Esophagus muscularis mucosa (tissue), 4 donors: Measurements from ENCODE around the gene HSPA1L. TPM values are rescaled to one million over a fixed set of nuclear protein-coding genes. Genes with fewer than 3 reads are reported as not detected.
"Not testable (repeated sequence)": the region's sequence is repeated elsewhere in the genome, so short reads cannot be mapped to it uniquely, and the experiment has no call there.

ENCODE experiments used
- DNase-seq: peaks from one replicate; pipeline ENCODE4 v3.0.0-alpha.2; 2017; ENCODE audit errors: extremely low spot score
- H3K27ac ChIP-seq, 4 donors: fragments of 200-600 bp; sonication (generic); replicated peaks in 1 of 4; 1 replicate in 3 of 4; 2 replicates in 1 of 4; pipeline ENCODE4 v1.5.1; 2016 to 2019; ENCODE audit warnings: mild to moderate bottlenecking in 1 of 4
- H3K27me3 ChIP-seq, 4 donors: fragments of 200-600 bp; sonication (generic); one replicate each; pipeline versions ENCODE4 v1.5.1 to v1.6.0; 2016 to 2019
- H3K36me3 ChIP-seq, 4 donors: fragments of 200-600 bp; sonication (generic); one replicate each; pipeline ENCODE4 v1.5.1; 2016 to 2019
- H3K4me1 ChIP-seq, 4 donors: fragments of 200-600 bp; sonication (generic); one replicate each; pipeline ENCODE4 v1.5.1; 2016 to 2019
- H3K4me3 ChIP-seq, 4 donors: fragments of 200-600 bp; sonication (generic); 1 replicate in 2 of 4; 2 replicates in 2 of 4; pipeline ENCODE4 v1.5.1; 2016 to 2019; ENCODE audit warnings: mild to moderate bottlenecking in 4 of 4, moderate library complexity in 1 of 4
- H3K9me3 ChIP-seq, 4 donors: fragments of 200-600 bp; sonication (generic); 1 replicate in 3 of 4; 2 replicates in 1 of 4; pipeline ENCODE4 v1.5.1; 2016 to 2019
- CTCF ChIP-seq, 3 experiments: fragments of 200-600 bp in 2 of 3; fragments of 450-650 bp in 1 of 3; sonication (generic) in 2 of 3; IDR thresholded peaks; one replicate each; pipeline ENCODE4 v1.5.1; 2017 to 2019; ENCODE audit warnings: antibody characterized with exemption in 3 of 3, mild to moderate bottlenecking in 2 of 3, moderate library complexity in 1 of 3
- EP300 ChIP-seq: sonication (generic); formaldehyde crosslinking; IDR thresholded peaks from one replicate; pipeline ENCODE4 v1.6.1; 2017; ENCODE audit warnings: antibody characterized with exemption
- POLR2A ChIP-seq: fragments of 450-650 bp; IDR thresholded peaks from one replicate; pipeline ENCODE4 v1.6.1; 2017; ENCODE audit warnings: antibody characterized with exemption, moderate library complexity, mild to moderate bottlenecking, low read depth
- POLR2AphosphoS5 ChIP-seq, 2 donors: sonication (generic); formaldehyde crosslinking; IDR thresholded peaks; one replicate each; pipeline ENCODE4 v1.6.1; 2017; ENCODE audit warnings: antibody characterized with exemption in 2 of 2
- WGBS: methylation state at CpG from one replicate; pipeline ENCODE4 v1.1.5; 2018; 5-methylcytosine and 5-hydroxymethylcytosine counted together
- intact Hi-C: fragments of 100-400 bp; cut with DNase I; formaldehyde crosslinking; loops from one replicate; pipeline ENCODE4 v1.15.1; 2023
- total RNA-seq, 4 donors: library from RNA; depleted of rRNA; stranded (reverse); fragments of >200 nt; gene quantifications; one replicate each; pipeline versions ENCODE4 v1.1.0 to v1.2.1, GENCODE V29; 2016

The HSPA1L gene
- total RNA-seq, 4 donors from 2014 or later = 1.2 to 3.7 (median 2.6) TPM

- no peak overlapping the region for H3K4me3 ChIP-seq
- H3K9me3 ChIP-seq = no peaks in the 10 kb centered on the region
- intact Hi-C loops = no loop called here
- no peaks in the 10 kb centered on the region for H3K27me3 ChIP-seq
- TF ChIP-seq CTCF (IDR thresholded peaks at IDR 0.05) = no peak
- no peak for TF ChIP-seq EP300
- TF ChIP-seq POLR2AphosphoS5 (IDR thresholded peaks at IDR 0.05) = no peak
- TF ChIP-seq POLR2A = no peak
- DNase-seq = no peak
- peaks cover 0 to 6% (median 0%) of the 10 kb centered on the region in 4 donors for H3K36me3 ChIP-seq
- H3K4me1 ChIP-seq = no peaks in the 10 kb centered on the region
- no peak overlapping the region for H3K27ac ChIP-seq
- WGBS = 90% methylated on average over 2 of the region's 2 CpGs
Observed at GRCh38 chr6:31847276-31847978, 32.3 kb upstream of the HSPA1L start.

- Histone ChIP-seq H3K27me3 (no peaks in the 10 kb centered on the region), H3K4me3 (no peak overlapping the region), H3K27ac (no peak overlapping the region), H3K4me1 (no peaks in the 10 kb centered on the region), H3K9me3 (no peaks in the 10 kb centered on the region), H3K36me3 (peaks cover 12 to 34% (median 16%) of the 10 kb centered on the region in 4 donors)
- TF ChIP-seq CTCF (IDR thresholded peaks at IDR 0.05) = no peak
- TF ChIP-seq POLR2AphosphoS5 (IDR thresholded peaks at IDR 0.05) = no peak
- TF ChIP-seq POLR2A = no peak
- TF ChIP-seq EP300 = no peak
- 87% methylated on average over 3 of the region's 3 CpGs for WGBS
- intact Hi-C loops = no loop called here
- DNase-seq = no peak
Observed at GRCh38 chr6:31844507-31844906, 29.4 kb upstream of the HSPA1L start.

GRCh38 chr6:31842053-31842452 is 27.0 kb upstream of the HSPA1L start:
- 93% methylated on average over 9 of the region's 9 CpGs for WGBS
- H3K36me3 ChIP-seq = peaks cover 36 to 58% (median 40%) of the 10 kb centered on the region in 4 donors

GRCh38 chr6:31839779-31840126 is 24.7 kb upstream of the HSPA1L start:
- DNase-seq, intact Hi-C loops, H3K27ac ChIP-seq, H3K27me3 ChIP-seq, H3K4me3 ChIP-seq, H3K9me3 ChIP-seq: not testable (repeated sequence)
- peaks cover 36 to 61% (median 45%) of the 10 kb centered on the region in 4 donors for H3K36me3 ChIP-seq
- WGBS = 80% methylated on average over 8 of the region's 8 CpGs
- H3K4me1 ChIP-seq = peaks cover 33 to 40% (median 39%) of the 10 kb centered on the region in 4 donors

More at GRCh38 chr6:31842053-31842452, 27.0 kb upstream of the HSPA1L start:
- H3K4me3 ChIP-seq = no peak overlapping the region
- H3K9me3 ChIP-seq = no peaks in the 10 kb centered on the region
- peaks cover 17 to 21% (median 21%) of the 10 kb centered on the region in 4 donors for H3K4me1 ChIP-seq
- H3K27ac ChIP-seq = no peak overlapping the region
- no peak for TF ChIP-seq CTCF (IDR thresholded peaks at IDR 0.05)
- TF ChIP-seq EP300 = no peak
- no peak for TF ChIP-seq POLR2A
- no peak for TF ChIP-seq POLR2AphosphoS5 (IDR thresholded peaks at IDR 0.05)
- no peaks in the 10 kb centered on the region for H3K27me3 ChIP-seq
- no peak for DNase-seq
- intact Hi-C loops = no loop called here

- no peak for TF ChIP-seq CTCF (IDR thresholded peaks at IDR 0.05)
- TF ChIP-seq POLR2AphosphoS5 (IDR thresholded peaks at IDR 0.05) = no peak
- no peak for TF ChIP-seq POLR2A
- TF ChIP-seq EP300 = no peak
- 94% methylated on average over 3 of the region's 3 CpGs for WGBS
- H3K36me3 ChIP-seq = peaks cover 36 to 61% (median 45%) of the 10 kb centered on the region in 4 donors
- H3K4me1 ChIP-seq = peaks cover 37 to 43% (median 43%) of the 10 kb centered on the region in 4 donors
- no peak for DNase-seq
- no peak overlapping the region for H3K27ac ChIP-seq
- no peak overlapping the region for H3K4me3 ChIP-seq
- H3K27me3 ChIP-seq = no peaks in the 10 kb centered on the region
- intact Hi-C loops = no loop called here
- H3K9me3 ChIP-seq = no peaks in the 10 kb centered on the region
Observed at GRCh38 chr6:31838968-31839367, 23.9 kb upstream of the HSPA1L start.

- intact Hi-C loops, H3K4me3 ChIP-seq, H3K9me3 ChIP-seq, DNase-seq, H3K27me3 ChIP-seq: not testable (repeated sequence)
- H3K27ac ChIP-seq = peak overlapping the region in 1 of 4 donors; percentile 94
- H3K4me1 ChIP-seq = peaks cover 45 to 51% (median 50%) of the 10 kb centered on the region in 4 donors
- WGBS = 92% methylated on average over 9 of the region's 9 CpGs
- peaks cover 36 to 61% (median 45%) of the 10 kb centered on the region in 4 donors for H3K36me3 ChIP-seq
Observed at GRCh38 chr6:31838114-31838553, 23.1 kb upstream of the HSPA1L start.
